ENCODE measurements around the gene ID2.
"Not testable (repeated sequence)": the region's sequence is repeated elsewhere in the genome, so short reads cannot be mapped to it uniquely, and the experiment has no call there.

Gene ID2

DNA sequence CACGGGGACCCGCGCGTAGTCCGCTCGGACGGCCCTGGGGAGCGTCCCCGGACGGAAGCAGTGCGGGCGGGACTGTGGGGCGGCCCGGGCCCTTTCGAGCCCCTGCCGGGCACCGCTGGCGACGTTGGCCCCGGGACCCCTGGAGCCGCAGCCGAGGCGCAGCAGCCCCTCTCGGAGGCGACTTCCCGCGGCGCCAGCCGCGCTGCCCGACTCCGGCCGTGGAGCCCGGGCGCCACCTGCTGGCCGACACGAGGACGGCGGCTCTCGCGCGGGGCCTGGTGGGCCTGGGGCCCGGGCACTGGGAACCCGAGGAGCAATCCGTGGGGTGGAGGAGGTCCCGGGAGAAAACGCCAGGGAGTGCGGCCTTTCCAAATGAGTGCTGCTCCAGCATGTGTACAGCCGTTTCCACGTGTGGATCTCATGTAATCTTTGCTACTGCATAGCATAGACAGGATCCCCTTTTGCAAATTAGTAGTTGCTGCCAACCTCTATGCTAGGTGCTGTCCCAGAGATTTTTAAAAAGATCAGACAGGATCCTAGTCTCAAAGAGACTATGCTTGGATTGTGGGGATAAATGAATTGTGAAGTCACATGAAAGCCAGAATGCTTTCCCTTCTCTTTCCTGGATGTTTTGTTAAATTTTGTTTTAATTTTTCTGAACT, 4.0 kb downstream of the ID2 start:
- DNase-seq: peak; percentile 51 to 76

DNA sequence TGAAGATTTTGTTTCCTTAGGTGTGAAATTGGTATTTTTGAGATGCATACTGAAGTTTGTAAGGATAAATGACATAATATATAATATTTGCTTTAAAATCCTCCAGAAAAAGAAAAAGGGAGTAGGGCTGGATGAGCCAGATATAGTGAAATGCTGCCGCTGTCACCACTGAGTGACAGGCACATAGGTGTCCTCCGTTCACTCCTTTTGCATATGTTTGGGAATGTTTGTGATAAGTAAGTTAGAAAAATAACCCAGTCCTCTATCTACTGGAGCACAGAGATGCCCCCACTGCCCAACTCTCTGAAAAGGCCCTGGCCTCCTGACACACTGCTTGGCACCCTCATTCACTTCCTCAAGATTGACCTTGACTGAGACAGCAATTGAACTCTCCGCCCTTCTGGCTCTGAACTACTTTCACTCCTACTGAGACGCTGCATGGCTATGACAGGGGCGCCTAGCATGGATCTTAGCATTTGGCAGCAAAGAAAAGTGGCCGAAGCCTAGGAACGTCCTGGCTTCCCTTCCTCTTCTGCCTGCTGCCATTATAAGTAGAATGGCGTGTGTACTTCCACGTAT, 10.1 kb downstream of the ID2 start:
- DNase-seq: no peak

DNA sequence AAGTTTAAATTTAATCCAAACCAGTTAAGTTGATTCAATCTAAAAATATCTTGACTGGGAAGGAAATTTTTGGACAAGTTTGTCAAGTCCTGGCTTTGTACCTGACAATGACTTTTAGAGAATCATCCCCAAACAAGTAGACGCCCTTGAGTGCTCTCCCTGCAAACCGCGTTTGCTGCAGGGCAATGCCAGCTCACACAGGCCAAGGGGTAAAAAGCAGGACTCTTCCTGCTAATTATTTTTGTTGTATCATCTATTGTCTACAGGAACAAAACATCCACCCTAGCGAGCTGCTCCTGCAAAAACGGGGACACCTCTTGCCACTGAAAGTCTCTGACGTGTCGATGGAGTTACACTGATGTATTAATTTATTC, 10.9 kb downstream of the ID2 start:
- DNase-seq: no peak

DNA sequence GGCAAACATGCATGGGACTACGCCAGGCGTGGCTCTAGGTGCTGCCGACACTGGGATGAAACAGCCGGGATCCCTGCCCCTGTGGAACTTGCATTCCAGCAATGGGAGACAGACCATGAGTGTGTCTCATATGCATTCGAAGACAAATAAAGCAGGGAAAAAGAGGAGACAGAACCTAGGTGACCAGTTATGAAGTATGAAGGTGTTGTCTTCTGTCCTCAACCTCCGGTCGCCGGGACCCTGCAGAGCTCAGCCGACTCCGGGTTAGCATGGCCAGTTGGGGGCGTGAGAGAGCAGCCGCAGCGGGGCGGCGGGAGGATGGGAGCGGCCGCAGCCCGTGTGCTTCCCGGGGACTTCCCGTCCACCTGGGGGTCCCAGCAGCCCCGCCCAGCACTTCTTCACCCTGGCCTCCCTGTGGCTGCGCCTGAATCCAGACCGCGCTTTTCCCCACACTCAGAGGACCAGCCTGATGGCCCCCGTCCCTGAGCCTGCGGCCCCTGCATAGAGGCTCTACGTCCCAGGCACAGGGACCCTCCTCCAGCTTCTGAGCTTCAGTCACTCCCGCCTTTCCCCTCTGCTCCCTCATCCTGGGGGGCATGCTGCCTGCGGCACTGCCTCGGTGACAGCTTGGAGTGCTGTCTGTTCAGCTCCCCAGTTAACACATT, 11.4 kb downstream of the ID2 start:
- peak in 1 of 2 experiments; percentile 34 for DNase-seq

DNA sequence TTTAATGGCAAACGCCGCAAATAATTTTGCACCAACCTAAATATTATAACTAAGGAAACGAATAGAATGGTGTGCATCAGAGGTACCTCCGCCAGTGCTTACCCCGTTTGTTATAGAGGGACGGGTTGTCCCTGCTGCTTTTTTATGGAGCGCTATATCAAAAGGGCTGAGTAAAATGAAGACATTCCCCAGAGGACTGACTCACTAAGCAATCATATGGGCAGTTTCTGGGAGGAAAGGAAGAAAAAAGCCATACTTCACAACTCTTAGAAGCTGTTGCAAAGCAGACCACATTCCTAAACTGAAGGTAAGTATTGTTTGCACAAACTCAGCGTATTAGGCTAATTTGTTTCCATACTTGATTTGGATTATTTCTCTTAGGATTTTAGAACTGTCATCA, 12.9 kb downstream of the ID2 start:
- no peak for DNase-seq

DNA sequence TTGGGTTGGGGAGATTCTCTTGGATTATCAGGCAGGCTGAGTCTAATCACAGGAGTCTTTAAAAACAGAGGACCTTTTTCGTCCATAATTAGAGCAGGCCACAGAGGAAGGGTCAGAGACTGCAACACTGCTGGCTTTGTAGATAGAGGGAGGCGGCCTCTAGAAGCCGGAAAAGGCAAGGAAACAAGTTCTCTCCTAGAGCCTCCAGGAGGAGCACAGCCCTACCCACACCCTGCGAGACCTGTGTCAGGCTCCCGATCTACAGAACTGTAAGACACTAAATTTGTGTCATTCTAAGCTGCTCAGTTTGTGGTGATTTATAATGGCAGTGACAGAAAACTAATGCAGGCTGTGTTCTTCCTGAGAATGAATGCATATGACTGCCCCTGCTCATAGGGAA, 15.3 kb downstream of the ID2 start:
- DNase-seq: no peak

DNA sequence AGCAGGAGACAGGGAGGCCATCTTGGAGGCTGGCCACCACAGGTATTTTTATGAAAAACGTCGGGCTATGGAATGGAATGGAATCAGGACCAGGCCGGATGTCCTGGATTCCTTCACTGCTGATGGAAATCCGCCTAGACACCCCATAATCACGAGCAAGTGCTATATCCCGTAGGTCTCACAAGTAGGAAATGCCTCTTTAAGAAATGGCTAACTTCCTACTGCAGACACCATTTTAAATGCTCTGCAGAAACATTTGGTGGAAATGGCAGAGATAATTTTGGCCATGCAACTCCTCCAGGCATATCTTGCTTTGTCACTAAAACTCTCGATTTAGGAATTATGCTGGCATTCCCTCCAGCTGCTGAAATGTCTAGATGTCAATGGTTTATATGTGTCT, 18.0 kb downstream of the ID2 start:
- no peak for DNase-seq

DNA sequence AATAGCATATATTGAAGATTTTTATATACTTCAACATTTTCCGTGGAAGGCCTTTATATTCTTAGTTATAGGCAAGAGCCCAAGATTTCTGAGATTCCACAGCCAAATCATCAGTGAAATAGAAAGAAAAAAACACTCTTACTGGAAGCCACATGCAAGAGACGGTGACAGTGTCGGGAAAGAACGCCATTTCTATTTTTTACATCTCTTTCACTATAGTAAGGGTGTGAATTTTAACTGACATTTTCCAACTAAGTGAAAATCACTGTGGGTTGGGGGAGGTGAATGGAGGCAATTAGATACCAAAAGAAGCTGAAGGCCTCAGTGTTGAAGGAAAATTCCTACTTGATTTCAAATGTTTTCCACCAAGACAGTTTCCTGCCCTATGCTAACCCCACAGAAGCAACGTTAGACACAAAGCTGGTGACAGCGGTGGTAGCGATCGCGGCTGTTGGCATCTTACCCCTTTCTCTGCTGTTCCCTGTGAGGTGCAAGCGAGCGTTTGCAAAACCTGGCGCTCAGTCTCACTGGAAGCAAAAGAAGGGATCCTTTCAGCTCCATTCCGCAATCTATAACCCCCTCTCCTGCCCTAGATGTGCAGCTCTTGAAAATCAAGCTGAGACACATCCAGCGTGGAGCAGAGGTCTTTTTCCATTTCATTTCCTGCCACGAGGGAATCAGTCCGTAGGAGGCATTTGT, 20.0 kb downstream of the ID2 start:
- no peak for DNase-seq

DNA sequence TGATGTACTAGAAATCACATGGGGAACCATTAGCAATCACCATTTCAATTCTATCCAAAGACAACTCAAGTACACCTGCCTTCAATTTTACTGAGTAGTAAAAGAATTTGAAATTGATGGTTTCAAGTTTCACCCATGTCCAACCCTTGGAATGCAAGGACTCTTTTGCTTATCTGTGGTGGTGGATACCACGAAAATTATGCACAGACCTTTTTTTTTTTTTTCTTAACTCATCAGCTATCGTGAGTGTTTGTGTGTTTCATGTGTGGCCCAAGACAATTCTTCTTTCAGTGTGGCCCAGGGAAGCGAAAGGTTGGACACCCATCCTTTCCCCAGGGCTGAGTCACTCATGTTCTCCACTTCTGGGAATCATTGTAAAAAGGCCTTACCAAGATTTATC, 23.1 kb downstream of the ID2 start:
- no peak for DNase-seq

DNA sequence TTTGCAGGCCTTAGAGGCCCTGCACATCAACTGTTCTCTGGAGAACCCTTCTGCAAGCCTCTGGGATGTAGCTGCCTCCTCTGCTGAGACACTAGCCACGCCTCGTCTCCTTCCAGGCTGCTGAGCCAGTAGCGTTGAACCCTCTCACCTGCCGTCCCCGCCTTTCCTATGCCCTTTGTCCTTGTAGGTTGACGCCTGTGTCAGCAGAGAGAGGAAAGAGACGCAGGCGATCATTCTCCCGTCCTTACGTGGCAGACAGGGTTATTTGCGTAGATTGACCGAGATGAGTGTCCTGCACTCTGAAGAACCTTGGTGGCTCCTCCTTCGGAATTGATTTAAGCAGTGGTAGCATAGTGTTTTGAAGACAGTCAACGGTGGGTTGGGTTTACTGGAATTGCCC, 27.8 kb downstream of the ID2 start:
- no peak for DNase-seq

DNA sequence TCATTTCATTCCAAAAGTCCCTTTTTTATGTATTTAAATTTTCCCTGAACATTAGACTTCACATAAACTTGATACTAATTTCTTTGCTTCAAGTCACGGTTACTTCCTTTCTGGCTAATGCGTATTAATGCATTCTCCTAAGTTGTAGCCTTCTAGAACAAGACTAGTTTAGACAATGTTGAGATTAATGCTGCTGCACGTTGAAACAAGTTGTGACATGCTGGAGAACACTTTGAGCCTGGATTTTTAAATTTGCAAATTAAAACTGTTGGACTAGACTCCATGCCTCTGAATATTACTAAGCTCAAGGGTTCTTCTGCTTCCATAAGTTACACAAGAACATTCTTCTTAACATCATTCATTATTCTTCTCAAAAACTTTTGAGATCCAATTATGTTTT, 29.1 kb downstream of the ID2 start:
- DNase-seq: no peak

DNA sequence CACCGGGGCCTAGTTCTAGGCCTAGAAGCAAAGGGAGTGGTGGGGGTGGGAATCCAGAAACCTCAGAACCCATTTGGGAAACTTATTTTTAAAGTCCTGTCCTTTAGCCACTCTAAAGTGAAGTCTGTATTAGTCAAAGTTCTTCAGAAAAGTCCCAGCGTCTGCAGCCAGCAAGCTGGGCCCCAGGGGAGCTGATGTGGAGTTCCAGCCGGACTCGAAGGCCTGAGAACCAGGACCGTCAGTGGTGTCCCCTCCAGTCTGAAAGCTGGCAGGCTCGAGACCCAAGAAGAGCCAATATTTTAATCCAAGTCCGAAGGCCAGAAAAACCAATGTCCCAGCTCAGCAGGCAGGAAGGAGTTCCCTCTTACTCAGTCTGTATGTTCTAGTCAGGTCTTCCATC, 32.4 kb downstream of the ID2 start:
- no peak for DNase-seq

DNA sequence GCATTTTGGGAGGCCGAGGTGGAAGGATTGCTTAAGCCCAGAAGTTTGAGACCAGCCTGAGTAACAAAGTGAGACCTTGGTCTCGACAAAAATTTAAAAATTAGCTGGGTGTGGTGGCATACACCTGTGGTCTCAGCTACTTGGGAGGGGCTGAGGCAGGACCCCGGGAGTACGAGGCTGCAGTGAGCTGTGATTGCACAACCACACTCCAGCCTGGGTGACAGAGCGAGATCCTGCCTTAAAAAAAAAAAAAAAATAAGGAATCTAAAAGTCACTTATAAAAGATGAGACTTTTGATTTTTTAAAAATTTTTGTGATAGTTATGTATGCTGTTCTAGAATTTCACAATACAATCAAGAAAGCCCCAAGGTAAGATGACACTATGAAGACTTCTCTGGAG, 33.1 kb downstream of the ID2 start:
- DNase-seq: no peak

DNA sequence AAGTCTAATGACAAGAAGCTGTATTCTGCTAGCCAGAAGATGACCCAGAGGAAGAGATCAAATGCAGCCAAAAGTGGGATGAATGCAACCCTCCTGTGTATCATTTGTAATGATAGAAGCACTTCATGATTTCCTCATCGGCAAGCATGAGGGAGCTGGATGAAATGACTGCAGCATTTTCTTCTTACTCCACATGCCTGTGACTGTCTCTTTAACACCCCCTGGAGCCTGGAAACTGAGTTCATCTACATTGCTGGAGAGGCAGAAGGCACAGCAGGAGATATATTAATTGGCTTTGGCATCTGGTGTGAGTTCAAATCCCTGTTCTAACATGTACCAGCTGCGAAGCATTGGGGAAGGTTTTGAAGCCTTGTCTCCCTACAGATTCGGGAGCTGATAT, 37.7 kb downstream of the ID2 start:
- DNase-seq: peak in 1 of 2 experiments; percentile 23

DNA sequence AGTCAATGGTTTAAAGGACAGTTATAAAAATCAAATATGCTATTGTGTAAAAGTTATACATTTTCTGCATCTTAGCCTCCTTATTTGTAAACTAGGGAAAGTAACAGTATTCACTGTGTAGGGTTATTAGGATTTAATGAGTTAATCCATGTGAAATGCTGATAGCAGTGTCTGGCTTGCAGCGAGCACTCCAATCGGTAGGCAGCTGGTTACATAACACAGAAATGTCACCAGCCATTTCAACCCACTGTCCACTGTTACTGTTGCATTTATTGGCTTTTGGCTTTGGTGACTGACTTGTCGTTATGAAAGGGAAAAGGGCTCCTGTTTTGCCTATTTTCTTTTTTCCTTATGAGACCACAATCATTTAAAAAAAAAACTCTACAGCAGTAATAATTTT, 38.9 kb downstream of the ID2 start:
- DNase-seq: peak in 1 of 2 experiments; percentile 19

DNA sequence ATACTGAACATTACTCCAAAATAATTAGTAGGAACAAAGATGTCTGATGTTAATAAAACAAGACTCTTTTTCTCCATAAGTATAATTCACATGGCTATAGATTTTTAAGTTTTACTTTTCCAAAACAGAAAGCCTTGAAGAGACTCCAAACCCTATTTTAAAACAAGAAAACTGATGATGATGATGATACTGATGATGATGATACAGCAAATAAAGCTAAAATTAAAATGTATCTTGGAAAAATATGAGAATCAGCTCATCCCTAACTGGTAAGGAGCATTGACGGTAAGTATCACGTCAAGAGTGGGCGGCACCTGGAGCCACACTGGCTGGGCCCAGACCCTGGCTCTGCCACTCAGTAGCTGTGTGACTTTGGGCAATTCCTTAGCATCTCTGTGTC, 39.6 kb downstream of the ID2 start:
- no peak for DNase-seq

DNA sequence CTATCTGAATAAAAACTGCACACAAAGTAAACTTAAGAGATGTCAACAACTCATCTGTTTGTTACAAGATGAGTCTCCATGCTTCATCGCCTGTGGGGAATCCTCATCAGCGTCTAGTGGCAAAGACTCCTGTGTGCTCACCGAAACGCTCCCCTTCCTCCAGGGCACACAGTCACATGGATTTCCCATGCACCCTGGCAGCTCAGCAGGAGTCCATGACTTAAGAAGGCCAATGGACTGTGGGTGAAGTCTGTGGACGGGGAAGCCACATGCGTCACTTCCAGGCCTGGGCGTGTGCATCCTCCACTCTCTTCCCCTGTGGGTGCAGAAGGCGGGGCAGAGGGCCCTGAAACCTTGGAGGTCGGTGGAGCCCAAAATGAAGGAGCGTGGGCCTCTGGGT, 41.1 kb downstream of the ID2 start:
- no peak for DNase-seq

DNA sequence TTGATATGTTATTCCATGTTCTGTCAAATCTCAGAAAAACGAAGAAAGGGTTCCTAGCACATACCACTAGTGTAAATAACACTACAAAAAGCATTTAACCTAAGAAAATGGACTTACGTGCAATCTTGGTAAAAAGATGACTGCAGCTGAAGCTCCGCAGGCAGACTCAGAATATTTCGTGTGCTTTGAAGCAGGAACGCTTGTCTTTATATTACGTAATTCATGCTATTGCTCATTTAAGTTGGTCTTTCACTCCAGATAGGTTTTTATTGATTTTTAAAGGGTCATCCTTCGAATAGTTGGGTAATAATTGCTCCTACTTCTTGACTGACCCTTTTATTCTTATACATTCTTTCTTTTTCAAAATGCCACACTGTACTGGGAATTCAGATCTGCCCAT, 44.0 kb downstream of the ID2 start:
- no peak for DNase-seq

DNA sequence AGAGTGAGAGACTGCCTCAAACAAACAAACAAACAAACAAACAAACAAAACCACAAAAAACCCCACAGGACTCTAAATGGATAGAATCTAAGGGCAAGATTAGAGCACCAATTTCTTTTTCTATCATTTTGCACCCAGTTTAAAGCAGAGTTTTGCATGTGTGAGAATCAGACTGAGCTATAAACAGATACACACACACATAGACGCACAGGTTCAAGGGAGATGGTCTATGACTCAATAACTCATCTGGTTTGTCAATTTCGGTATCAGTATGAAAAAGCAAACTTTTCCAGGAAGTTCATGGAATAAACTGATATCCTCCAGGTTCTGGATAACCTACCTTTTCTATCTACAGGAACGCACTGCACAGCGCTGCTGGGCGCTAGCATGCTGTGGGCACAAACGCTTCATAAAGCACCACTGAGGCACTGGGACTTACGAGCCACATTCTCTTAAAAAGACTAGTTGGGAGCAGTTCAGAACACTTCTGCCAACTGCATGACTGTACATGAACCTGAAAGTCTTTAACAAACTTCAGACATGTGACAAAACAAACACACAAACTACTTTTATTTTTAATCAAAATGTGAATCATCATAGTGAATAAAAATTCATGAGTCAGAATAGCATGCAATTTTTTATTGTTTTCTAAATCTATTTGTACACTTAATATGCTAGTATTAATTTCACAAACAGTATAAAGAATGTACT, 46.6 kb downstream of the ID2 start:
- DNase-seq: no peak

DNA sequence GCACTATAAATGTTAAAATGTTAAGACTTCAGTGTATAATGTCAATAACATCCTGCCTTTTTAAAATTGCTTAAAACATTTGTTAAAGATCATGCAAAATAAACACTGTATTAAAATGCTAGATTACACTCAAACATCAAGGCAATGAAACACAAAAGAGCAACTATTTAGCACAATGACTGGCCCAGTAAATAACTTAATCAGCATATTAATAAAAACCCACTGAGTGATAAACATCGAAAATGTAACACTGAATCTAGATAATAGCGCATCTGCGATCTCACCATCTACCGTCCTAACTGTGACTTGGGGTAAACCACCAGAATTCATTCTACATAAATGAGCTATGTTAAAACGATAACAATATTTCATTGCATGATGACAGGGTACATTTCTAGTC, 47.2 kb downstream of the ID2 start:
- not testable (repeated sequence) for DNase-seq

DNA sequence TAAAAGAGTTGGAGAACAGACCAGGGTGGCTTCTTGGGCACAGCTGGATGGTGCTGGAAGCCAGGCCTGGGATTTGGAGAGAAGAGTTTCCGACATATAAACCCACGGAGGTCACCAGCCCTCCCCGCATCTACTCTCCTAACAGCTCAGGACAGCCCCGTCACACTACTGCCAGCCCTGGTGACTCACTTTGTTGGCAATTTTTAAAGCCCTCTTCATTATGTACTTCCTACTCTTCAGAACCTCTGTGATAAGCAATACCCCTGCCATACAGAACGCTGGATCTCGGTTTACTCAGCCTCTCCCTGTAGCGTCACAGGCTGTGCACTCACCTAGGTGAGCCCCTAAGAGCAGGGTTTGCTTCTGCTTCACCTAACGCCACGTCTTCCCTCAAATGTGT, 48.1 kb downstream of the ID2 start:
- no peak for DNase-seq

DNA sequence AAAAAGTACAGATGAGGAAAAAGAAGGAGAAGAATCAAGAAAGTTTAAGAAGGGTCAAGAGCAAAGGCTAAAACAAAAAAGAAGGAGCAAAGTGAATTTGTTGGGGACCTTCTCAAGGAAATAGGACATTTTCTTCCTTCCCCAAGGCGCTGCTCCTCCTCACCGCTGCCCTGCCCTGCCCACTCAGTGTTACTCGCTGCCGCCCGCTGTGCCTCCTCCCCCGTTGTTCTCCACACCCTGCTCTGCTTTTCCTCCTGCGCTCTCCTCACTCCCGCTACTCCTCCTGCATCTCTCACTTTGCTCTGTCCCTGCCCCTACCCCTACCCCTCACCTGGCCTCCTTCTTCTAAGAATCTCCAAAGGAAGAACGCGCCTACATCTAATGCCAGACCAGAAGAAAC, 50.7 kb downstream of the ID2 start:
- DNase-seq: no peak

All from NCI-H524 (cell line).